HG02610 (cell line): Measurements from ENCODE around the gene CPAMD8.

Experiments
- ATAC-seq: cut with Tn5 transposase; IDR thresholded peaks from one replicate; pipeline ENCODE4 v1.9.1; 2021; ENCODE audit warnings: mild to moderate bottlenecking, moderate library complexity; ENCODE audit not compliant: unreplicated experiment

Gene CPAMD8

DNA sequence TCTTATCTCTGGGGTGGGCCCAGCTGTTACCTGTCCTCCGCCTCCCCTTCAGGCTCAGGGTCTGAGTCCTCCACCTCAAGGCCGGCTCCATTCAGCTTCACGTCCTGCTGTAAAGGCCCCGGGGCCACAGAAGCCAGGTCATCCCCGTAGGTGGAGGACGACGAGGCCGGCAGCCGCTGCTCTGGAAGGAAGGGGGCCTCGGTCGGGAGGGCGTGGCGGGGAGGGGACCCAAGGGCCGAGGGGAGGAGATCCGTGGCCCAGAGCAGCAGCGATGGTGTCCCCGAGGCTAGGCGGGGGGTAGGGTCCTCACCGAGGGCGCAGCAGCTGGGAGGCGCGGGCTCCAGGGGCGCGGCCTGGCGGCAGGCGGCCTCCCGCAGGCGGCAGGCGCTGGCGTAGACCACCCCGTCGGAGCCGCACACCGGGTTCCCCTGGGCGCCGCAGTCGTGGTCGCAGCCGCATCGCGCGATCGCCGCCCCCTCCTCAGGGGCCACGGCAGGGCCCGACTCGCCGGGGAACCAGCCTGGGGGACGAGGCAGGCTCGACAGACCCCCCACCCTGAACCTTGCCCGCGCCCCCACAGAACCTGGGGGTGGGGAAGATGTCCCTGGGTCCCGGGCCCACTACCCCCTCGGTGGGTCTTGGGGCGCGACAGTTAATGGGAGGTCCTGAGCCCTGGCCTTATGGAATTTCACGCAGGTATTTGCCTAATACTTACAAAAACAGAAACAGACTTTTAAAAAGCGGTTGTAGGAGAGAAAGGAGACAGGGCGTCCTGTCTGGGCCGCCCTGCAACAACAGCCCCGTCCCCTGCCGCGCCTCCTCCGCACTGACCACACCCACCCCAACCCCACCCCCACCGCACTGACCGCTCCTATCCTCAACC lies 130.2 kb downstream of the CPAMD8 start:
- no peak for ATAC-seq

DNA sequence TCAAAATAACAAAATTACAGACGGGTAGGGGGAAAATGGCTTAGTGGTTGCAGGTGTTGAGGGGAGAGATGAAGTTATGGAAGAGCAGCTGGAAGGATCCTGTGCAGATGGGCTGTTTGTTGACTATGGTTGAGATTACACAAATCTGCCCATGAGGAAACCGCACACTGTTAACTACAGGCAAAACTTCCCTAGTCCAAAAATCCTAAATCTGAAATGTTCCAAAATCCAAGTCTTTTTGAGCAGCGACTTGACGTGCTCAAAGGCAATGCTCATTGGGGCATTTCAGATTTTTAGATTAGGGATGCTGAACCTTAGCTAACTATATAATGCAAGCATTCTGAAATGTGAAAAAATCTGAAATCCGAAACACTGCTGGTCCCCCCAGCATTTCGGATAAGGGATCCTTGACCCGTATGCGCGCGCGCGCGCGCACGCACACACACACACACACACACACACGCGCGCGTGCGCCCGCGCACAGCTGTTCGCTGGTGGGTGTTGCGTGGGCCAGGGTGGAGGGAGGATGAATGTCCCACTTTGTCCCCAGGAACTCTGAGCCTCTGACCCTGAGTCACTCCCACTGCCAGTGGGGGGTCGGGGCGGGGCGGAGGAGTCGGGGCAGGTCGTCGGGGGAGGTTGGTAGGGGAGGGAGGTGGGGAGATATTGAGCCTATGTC lies 131.0 kb downstream of the CPAMD8 start:
- no peak for ATAC-seq

DNA sequence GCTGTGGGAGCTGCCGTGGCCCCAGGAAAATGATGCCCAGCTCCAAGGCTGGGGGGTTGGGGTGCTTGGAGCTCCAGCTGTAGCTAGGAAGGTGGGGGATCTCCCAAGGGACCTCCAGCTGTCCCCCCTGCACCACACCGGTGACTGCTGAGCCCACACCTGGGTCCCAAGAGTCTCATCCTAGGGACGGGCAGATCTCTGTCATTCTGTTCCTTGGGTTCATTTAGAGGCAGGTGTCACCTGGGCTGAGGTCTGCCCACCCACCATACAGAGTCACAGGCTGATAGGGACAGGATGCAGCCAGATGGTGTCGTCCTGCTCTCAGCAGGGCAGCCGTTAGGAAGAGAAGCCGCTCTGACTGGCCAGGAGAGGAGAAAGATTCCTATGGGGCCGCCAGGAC lies 132.5 kb downstream of the CPAMD8 start:
- ATAC-seq: no peak

DNA sequence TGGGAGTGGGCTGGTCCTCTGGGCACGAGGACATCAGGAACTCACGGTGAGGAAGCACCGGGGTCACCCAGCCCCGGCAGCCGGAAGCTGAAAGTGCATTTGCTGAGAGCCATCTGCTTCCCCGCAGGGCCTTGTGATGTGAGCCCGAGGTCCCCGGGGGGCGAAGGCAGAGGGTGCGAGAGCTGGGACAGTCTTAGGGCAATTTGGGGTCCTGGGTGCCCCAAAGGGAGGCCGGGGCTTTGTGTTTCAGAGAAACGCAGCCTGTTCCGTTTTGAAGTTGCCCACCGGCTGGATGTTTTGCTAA lies 133.0 kb downstream of the CPAMD8 start:
- ATAC-seq: no peak

DNA sequence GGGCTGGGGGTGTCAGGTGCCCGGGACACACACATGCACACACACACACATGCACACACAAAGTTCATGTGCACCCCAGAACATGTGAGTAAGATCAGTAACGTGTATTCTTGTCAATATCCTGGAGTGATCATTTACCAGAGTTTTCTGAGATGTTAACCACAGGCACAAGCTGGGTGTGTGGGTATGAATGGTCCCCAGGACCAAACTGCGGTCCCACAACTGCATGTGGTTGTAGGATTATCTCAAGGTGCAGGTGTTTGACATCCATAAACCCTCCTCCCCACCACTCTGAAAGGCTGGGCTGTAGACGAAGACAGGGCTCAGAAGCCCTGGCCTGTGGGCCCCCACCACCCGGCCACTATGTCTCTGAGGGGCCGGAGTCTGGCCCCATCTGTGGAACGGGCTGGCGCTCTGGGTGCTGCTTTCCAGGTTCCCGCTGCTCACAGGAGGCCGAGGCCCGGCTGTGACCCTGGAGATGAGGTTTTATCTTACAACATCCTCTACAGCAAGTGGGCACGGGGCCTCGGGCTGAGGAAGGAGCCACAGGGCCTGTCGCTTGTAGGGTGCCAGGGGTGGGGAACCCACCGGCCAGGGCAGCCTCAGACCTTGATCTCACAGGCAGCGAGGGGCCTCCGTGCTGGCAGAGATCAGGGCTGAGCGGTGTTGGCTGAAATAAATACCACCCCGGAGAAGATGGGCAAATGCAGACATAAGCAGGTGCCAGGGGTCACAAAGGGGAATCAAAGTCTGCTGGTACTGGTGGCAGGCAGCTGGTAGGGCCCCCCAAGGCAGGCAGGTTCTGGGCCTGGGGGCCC lies 133.5 kb downstream of the CPAMD8 start:
- no peak for ATAC-seq

DNA sequence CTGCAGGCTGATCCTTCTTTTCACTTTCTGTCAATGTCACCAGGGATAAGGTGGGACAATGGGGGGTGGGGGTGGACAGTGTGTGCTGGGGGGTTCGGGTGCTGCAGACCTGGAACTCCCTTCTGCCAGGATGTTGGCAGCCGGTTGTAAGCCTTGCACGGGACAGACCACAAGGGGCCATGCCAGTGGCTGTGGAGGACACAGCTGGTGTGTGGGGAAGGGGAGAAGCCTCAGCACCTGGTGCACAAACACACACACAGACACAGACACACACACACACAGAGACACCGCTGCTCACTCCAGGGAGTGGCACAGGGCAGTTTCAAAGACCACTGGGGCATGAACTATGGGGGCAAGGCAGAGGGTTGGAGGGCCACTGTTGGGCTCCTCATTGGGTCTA lies 134.2 kb downstream of the CPAMD8 start:
- ATAC-seq: no peak

- no peak for ATAC-seq
These were observed 134.8 kb downstream of the CPAMD8 start for GRCh38 chr19:16891696-16892382.

DNA sequence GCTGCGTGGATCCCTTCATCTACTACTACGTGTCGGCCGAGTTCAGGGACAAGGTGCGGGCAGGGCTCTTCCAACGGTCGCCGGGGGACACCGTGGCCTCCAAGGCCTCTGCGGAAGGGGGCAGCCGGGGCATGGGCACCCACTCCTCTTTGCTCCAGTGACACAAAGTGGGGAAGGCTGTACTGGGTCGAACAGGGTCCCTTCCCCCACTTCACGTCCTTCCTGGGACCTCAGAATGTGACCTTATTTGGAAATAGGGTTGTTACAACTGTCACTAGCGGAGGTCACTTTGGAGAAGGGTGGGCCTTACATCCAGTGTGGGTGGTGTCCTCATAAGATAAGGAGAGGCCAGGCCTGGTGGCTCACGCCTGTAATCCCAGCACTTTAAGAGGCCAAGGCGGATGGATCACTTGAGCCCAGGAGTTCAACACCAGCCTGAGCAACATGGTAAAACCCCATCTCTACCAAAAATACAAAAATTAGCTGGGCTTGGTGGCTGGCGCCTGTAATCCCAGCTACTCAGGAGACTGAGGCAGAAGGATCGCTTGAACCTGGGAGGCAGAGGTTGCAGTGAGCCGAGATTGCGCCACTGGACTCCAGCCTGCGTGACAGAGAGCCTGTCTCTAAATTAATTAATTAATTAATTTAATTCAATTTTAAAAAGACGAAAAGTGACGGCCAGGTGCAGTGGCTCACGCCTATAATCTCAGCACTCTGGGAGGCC lies 136.0 kb downstream of the CPAMD8 start:
- ATAC-seq: no peak

DNA sequence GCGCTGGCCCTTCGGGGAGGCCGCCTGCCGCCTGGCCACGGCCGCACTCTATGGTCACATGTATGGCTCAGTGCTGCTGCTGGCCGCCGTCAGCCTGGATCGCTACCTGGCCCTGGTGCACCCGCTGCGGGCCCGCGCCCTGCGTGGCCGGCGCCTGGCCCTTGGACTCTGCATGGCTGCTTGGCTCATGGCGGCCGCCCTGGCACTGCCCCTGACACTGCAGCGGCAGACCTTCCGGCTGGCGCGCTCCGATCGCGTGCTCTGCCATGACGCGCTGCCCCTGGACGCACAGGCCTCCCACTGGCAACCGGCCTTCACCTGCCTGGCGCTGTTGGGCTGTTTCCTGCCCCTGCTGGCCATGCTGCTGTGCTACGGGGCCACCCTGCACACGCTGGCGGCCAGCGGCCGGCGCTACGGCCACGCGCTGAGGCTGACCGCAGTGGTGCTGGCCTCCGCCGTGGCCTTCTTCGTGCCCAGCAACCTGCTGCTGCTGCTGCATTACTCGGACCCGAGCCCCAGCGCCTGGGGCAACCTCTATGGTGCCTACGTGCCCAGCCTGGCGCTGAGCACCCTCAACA lies 136.6 kb downstream of the CPAMD8 start:
- no peak for ATAC-seq

DNA sequence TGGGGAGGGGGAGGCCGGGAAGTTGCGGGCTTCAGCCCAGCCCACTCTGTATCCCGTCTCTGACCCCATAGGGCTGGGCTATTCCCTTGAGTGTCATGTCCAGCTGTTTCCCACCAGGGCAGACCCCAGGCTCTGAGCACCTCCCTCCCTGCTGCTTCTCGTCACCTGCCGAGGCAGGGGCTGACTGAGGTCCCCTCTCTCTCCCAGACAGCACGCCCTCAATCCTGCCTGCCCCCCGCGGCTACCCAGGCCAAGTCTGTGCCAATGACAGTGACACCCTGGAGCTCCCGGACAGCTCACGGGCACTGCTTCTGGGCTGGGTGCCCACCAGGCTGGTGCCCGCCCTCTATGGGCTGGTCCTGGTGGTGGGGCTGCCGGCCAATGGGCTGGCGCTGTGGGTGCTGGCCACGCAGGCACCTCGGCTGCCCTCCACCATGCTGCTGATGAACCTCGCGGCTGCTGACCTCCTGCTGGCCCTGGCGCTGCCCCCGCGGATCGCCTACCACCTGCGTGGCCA lies 137.2 kb downstream of the CPAMD8 start:
- ATAC-seq: no peak

DNA sequence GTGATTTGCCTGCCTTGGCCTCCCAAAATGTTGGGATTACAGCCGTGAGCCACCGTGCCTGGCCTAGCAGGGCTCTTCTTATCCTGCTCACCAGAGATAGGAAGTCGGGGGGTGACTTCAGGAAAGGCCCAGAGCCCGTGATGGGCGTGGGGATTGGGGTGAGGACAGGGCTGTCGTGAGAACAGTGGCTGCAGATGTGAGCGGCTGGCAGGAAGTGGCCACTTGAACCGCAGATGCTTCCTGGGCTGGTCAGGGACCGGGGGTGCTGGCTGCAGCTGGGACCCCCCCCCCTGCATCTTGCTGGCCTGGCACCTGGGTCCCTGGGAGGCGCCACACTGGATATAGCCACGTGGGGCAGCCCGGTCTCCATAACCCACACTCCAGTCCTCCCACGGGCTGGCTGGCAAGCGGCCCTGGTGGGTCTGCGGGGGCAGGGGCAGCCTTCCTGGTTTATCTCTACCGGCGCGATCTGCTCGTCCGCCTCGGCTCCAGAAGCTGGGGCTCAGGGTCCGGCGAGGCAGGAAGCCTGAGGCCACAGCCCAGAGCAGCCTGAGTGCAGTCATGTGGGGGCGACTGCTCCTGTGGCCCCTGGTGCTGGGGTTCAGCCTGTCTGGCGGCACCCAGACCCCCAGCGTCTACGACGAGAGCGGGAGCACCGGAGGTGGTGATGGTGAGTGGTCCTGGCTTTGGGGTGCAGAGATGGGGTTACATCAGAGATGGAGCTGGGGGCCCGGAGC lies 137.8 kb downstream of the CPAMD8 start, which contains the start of gene F2RL3:
Gene F2RL3, plus strand, starts transcription at position 371 of the 737 bp plus-strand sequence. Its CDS starts 191 bp downstream, at position 562.
- no peak for ATAC-seq

- ATAC-seq: no peak
These were observed 139.0 kb downstream of the CPAMD8 start for GRCh38 chr19:16887353-16888265.

GRCh38 chr19:16886305-16886880 lies 140.2 kb downstream of the CPAMD8 start:
- ATAC-seq: no peak

GRCh38 chr19:16885166-16885565 lies 141.4 kb downstream of the CPAMD8 start:
- no peak for ATAC-seq

DNA sequence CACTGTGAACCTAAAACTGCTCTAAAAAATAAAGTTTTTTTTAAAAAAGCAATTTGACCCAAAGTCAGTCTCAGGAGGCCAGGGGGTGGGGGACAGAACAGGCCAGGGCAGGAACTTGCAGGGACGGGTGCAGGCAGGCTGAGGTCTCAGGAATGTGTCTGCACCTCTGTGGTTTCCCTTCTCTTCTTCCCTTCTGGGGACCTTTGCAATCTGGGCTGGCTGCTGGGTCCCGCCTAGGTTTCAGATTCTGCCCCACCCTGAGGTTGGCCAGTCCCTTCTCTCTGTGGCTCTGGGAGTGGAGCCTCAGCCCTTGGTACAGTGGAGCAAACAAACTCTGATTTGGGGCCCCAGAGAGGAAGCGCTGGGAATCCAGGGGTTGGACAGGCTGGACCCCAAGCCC lies 143.1 kb downstream of the CPAMD8 start:
- ATAC-seq: no peak

DNA sequence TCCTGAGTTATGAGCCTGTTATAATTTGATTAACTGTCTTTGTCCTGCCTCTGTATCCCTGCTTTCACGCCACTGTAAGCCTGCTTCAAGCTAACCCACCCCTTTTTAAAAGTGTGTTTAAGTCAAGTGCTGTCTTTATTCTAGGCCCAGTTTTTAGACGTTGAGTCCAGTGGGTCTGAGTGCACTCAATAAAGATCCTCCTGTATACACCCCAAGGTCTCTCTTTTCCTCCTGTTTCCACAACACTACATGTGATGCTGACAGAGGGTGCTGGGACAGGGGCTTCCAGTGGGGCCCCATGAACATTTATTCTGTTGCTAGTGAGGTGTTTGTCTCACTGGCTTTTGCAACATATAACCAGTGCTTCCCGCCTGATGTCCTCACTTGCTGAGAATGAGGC lies 144.5 kb downstream of the CPAMD8 start:
- no peak for ATAC-seq

GRCh38 chr19:16880884-16881554 lies 145.6 kb downstream of the CPAMD8 start:
- no peak for ATAC-seq
